Stimulated activated CD4-positive, alpha-beta T cell treated with anti-CD3 and anti-CD28 coated beads, Interleukin-15, amount 100 ng/mL, for 24 hours (primary cell): ENCODE data around the gene TNS3.

Experiments
- DNase-seq: peaks from one replicate; pipeline ENCODE4 v3.0.0-alpha.2; 2020

TNS3 gene

GRCh38 chr7:47518827-47519226 lies 63.1 kb downstream of the TNS3 start:
- DNase-seq, result no peak

GRCh38 chr7:47517821-47518480 lies 64.0 kb downstream of the TNS3 start:
- DNase-seq, result no peak

DNA sequence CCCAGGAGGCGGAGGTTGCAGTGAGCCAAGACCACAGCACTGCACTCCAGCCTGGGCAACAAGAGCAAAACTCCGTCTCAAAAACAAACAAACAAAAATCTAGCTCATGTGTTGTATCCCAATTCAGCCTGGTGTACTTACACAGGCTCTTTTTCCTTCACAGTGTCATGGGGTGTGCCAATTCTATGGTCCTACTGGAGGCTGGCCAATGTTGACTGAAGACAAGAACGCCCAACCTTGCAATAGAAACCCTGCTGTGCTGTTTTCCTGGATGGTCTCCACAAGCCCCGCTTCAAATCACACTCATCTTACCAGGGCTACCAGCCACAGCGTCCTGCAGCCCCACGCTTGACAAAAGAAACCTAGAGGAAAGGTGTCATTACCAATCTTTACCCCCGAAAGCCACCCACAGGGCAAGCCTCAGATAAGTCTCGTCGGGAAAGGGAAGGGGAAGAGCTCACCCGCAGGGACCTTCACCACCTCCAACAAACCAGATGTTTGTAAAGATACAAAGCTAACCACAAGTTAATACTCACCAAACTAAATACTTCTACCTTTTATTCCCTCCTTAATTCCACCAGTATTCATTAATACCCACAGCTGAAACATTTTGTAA lies 64.8 kb downstream of the TNS3 start:
- no peak for DNase-seq

- DNase-seq, result no peak
Observed at GRCh38 chr7:47516386-47516785, 65.5 kb downstream of the TNS3 start.

DNA sequence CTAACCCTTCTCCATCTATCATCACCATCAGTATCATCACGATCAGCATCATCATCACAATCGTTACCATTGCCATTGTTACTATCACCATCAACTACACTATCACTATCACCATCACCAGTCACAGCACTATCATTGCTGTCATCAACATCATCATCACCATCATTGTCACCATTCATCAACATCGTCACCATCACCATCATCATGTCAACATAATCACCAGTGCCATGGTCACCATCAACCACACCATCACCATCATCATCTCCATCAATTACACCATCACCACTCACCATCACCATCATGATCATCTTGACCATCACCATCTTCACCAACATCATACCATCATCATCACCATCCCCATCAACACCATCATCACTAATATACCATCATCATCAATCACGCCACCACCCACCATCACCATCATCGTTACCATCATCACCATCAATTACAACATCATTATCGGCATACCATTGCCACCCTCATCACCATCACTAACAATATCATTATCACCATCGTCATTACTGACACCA lies 66.5 kb downstream of the TNS3 start:
- DNase-seq, result no peak

GRCh38 chr7:47514818-47515217 lies 67.1 kb downstream of the TNS3 start:
- no peak for DNase-seq

GRCh38 chr7:47514367-47514766 lies 67.5 kb downstream of the TNS3 start:
- DNase-seq, result no peak

GRCh38 chr7:47513741-47514241 lies 68.1 kb downstream of the TNS3 start:
- no peak for DNase-seq

- no peak for DNase-seq
Observed at GRCh38 chr7:47512481-47513176, 69.3 kb downstream of the TNS3 start.

DNA sequence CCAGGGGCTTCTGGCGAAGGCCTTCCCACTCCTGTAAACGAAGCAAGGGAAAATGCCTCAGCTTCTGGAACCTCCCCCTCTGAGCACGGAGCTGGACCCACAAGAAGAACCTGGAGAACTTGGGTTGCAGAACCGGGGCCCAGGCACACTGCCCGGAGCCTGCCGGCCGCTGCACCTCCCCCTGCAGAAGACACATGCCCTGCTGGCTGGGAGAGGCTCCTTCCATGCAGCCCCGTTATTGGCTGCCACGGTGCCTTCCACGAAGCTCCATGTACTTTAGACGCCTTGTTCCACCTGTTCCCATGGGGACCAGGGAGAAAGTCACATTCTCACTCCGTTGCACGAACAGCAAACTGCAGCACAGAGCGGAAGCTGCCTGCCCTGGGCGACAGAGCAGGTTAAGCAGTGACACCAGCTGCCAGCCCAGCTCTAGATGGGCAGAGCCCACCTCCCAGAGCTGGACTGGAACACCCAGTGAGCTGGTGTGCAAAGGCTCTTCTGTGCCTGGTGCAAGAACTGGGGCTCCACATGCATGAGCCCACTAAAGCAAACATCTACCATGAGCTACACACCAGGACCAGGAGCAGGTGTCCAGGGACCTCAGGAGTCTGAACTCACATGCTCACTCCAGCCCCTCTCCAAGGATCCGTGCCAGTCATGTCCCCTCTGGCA lies 70.1 kb downstream of the TNS3 start:
- no peak for DNase-seq

- no peak for DNase-seq
Observed at GRCh38 chr7:47510786-47511185, 71.1 kb downstream of the TNS3 start.

GRCh38 chr7:47510192-47510591 lies 71.7 kb downstream of the TNS3 start:
- DNase-seq, result no peak

- no peak for DNase-seq
Observed at GRCh38 chr7:47509571-47509970, 72.3 kb downstream of the TNS3 start.

GRCh38 chr7:47508389-47509380 lies 73.2 kb downstream of the TNS3 start:
- DNase-seq, result no peak

- no peak for DNase-seq
Observed at GRCh38 chr7:47507522-47507921, 74.4 kb downstream of the TNS3 start.

- DNase-seq, result no peak
Observed at GRCh38 chr7:47506382-47507339, 75.2 kb downstream of the TNS3 start.

DNA sequence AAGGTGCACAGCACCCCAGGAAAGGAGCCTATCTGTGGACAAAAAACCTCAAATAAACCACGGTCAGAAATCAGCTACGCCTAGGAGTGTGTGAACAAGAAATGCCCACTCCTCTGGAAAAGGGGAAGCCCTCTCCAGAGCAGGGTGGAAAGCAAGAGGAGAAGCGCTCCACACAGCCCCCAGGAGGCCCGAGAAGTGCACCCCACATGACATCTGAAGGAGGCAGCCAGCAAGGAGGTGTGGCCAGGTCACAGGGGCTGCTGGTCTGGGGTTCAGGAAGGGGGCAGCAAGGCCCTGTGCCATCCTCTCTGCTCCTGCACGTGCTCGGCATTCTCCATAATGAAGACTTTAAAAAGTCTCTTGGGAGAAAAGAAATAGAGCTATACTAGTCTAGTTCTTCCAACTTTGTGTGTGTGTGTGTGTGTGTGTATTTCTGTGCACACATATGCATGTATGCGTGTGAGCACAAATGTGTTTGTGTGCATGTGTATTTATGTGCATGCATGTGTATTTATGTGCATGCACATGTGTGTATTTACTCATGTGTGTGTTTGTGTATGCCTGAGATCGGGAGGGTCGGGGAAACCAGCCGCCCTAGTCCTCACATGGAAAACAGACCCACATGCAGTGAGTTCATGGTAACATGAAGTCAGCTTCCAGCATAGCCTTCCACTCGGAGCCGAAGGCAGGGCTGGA lies 76.5 kb downstream of the TNS3 start:
- DNase-seq, result no peak

- DNase-seq, result no peak
Observed at GRCh38 chr7:47504551-47505311, 77.2 kb downstream of the TNS3 start.

DNA sequence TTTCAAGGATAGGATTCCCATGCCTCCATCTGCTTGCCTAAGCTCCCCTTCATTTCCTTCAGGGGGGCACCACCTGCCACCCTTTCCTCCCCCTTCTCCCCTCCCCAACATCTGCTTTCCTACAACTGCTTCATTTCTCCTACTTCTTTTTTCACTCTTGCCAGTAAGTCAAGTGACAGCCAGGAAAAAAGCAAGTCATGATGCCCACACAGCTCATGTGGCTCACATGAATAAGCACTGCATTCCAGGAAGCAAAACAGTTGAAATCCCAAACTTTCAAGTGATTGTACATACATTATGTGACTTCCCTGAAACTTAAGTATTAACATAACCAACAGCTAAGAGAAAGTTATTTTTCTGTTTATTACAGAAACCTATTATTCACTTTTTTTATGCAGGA lies 78.6 kb downstream of the TNS3 start:
- DNase-seq, result no peak
